GM11168 (cell line): ENCODE measurements around the gene DPYD.
"Not testable (repeated sequence)": the region's sequence is repeated elsewhere in the genome, so short reads cannot be mapped to it uniquely, and the experiment has no call there.

Experiments used
- in situ Hi-C: fragments of 300-500 bp; cut with MboI; formaldehyde crosslinking; loops from one replicate; pipeline ENCODE4 v1.12.0; 2022; ENCODE audit warnings: low sequenced_read_pairs; ENCODE audit not compliant: unreplicated experiment

DPYD gene

GRCh38 chr1:97270508-97271307, 650.1 kb downstream of the DPYD start:
- in situ Hi-C loops = loop anchor here (25.0 kb wide), 1 partner anchor 242 kb away; no protein-coding TSS in a partner anchor

- in situ Hi-C loops = loop anchor here (25.0 kb wide), 1 partner anchor 247 kb away; no protein-coding TSS in a partner anchor
Observed at GRCh38 chr1:97265630-97266029, 655.2 kb downstream of the DPYD start.

DNA sequence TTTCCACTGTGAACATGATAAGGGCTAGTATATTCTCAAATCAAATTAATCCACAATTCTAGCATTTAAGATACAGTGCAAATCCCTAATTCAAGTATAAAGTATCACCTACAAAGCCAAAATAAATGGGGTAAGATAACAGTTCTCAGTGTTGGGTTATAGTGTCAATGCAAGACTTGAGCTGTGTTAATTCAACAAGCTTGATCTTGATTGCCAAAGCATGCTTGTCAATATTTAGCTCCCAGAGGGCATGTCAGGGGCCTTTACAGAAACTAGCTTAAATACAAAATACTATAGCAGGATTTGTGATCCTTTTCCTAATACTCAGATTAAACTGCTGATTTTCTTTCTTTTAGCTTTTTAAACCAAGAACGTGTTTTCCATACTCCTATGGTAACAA, 658.0 kb downstream of the DPYD start:
- in situ Hi-C loops = loop anchor here (25.0 kb wide), 1 partner anchor 249 kb away; no protein-coding TSS in a partner anchor

DNA sequence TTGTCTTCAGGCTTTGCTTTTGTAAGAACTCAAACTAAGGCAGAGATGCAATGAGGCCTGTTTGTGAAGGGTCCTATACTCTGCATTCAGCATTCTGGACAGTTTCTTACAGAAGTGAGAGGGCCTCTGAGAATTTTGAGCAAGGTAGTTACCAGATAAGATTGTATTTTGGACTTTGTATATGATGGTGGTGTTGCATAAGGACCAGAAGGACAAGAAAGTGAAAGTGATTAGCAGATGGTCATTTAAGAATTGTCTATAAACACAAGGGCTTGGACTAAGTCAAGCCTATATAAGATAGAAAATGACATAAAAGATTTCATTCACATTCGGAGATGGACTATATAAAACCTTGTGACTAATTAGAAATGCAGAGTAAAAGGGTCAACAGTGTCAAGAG, 662.2 kb downstream of the DPYD start:
- in situ Hi-C loops = loop anchor here (25.0 kb wide), 1 partner anchor 254 kb away; no protein-coding TSS in a partner anchor

GRCh38 chr1:97254731-97255463, 665.9 kb downstream of the DPYD start:
- in situ Hi-C loops = loop anchor here (25.0 kb wide), 1 partner anchor 257 kb away; no protein-coding TSS in a partner anchor

DNA sequence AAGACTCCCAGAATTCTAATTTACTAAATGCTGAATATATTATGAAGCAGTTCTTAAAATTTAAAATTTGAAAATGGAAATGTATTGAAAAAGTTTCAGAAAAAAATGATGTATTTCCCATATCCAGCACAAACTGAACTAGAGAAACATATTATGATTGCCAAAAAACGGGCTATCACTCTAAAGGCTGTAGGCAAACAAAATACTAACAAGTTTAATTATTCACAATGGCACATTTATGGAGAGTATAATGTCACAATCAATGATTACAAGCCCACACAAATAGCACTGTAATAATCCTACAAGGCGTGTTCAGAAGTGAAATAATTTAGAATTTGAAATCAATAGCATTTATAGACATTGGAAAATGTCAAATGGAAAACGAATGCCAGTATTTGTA, 667.9 kb downstream of the DPYD start:
- in situ Hi-C loops = loop anchor here (25.0 kb wide), 1 partner anchor 259 kb away; no protein-coding TSS in a partner anchor

- in situ Hi-C loops = loop anchor here (25.0 kb wide), 1 partner anchor 260 kb away; no protein-coding TSS in a partner anchor
Observed at GRCh38 chr1:97252076-97252475, 668.8 kb downstream of the DPYD start.

DNA sequence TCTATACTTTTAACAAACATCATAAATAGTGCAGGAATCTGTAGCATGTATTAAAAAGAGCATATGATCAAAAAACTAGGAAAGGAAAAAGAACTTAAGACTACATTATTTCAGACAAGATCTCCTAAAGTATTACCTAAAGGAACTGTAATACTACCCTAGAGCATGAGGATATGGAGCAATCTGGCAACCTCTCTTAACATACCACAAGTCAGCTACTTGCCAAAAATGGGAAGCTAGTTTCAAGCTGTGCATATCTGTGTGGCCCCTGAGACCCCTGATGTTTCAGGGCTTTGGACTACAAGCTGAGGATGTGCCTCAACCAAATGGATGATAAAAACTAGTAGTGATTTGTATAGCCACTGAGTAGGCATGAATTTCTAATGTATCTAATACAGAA, 673.6 kb downstream of the DPYD start:
- in situ Hi-C loops = no loop called here

DNA sequence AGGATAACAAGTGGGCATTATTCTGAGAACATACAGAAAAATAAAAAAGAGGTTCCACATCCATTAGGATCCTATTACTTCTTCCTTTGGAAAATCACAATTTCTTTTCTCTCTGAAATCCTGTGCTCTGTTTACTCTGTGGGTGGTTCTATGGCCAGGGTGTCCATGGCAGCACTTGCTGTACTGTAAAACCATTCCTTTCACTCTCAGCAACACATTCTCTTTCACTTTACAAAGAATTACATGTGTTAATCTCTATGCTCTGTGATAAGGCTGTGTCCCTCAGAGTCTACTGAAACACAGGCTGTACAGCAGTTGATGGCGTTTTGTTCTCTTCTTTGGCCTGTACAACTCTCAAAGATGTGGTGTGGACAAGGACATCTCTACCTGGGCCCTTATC, 675.2 kb downstream of the DPYD start:
- in situ Hi-C loops = no loop called here

DNA sequence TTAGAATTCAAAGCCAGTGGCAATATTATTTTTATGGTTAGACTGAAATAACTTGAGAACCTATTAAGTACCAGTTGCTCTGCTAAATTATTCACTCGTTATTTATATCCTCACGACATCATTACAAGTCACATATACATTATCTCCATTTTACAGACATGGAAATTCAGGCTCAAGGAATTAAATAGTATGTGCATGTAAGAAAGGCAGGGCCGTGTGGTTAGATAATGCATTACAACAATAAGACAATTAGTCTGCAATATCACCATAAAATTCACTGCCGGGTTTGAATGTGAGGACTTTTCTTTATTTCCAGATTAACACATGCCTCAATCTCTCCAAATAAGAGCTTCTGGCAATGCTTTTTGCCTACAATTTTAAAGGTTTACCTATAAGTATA, 675.8 kb downstream of the DPYD start:
- in situ Hi-C loops = no loop called here

GRCh38 chr1:97243973-97244560, 676.8 kb downstream of the DPYD start:
- in situ Hi-C loops = no loop called here

GRCh38 chr1:97238816-97239215, 682.0 kb downstream of the DPYD start:
- in situ Hi-C loops = no loop called here

GRCh38 chr1:97231354-97231753, 689.5 kb downstream of the DPYD start:
- in situ Hi-C loops = not testable (repeated sequence)

DNA sequence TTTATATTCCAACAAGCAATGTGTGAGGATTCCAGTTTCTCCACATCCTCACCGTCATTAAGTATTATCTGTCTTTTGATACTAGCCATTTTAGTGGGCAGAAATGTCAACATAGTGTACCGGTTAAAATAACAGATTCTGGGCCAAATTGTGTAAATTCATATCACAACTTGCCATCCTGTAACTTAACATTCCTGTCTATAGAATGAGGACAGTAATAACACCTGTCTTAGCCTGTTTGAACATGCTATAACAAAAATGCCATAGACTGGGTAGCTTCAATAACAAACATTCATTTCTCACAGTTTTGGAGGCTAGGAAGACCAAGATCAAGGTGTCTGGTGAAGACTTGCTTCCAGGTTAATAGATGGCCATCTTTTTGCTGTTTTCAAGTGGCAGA, 708.2 kb downstream of the DPYD start:
- in situ Hi-C loops = no loop called here

GRCh38 chr1:97210307-97210706, 710.5 kb downstream of the DPYD start:
- in situ Hi-C loops = no loop called here

DNA sequence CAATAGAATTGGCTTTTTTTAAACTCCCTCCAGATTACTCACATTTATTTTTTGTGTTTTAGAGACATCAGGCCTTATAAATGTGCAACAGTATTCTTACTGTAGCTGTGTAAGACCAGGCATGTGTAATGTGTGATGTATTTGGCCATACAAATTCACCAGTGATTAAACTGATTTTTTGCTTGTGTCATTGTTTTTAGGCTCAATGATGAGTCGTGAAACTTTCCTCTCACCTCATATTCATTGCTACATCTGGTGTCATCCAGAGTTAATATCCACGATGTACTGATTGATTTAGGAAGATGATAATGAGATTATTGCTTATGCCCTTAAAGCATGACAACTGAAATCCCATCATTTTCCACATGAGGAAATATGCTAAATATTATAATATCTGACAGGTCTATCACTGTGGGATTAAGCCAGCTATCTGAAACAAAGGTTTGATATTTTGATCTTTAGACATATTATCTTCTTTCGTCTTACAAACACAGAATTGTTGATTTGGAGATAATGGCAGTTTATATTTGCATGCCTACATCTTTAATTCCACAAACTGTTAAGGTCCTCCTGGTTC, 711.4 kb downstream of the DPYD start:
- in situ Hi-C loops = no loop called here

GRCh38 chr1:97207868-97208267, 713.0 kb downstream of the DPYD start:
- in situ Hi-C loops = no loop called here

DNA sequence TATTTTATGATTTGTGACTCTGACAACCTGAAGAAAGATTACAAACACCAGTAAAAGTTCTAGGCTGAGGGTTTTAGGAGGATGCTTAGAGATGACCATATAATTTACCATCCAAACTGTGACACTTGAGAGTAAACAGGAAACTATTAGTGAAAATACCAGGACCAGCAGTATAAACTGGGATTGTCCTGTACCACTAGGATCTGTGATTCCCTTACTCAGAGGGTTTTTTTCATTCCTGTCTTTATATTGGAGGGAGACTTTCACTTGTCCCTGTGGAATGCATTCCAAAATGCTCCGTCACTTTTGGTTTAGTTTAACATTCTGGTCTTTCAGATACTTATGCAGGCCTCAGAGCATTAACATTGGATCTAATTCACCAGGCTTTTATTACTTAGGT, 716.4 kb downstream of the DPYD start:
- in situ Hi-C loops = no loop called here

DNA sequence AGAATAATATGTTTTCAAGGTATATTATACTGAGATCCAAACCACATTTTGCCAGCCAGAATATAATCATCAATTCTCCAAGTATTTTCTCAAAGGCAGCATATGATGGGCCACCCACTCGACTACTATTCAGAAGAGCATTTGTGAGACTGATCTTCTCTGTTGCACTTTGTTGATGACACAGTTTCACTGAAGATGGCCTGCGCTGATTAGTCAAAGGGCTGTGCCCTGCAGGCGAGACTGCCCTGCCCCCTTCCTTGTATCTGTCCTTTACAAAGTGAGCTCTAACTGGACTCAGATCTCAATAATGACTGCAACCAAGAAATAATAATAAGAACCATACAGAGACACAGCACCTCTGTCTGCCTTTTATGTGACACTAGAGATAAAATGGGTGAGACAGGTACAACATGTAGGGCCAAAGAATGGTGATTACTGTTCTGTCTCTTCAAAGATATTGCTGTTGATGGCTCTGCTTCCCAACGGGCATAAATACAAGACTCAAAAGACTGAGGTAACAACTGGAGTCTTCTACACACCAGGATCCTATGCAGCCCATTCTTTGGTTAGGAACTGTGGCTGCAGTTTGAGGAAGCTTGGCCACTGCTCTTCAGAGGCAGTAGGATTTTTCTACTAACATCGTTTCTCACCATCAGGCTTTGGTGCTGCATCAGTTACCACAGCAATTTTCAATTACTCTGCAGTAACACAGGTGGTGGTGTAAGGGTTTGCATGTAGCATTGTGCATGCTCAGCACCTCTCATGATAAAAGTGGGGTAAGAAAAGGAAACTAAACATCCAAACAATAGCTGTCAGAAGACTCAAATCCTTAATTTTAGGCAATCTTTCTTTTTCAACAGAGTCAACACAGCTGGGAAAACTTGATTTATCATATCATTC, 718.1 kb downstream of the DPYD start:
- in situ Hi-C loops = no loop called here
